ENCODE measurements around the gene RTL10. TPM values are rescaled to one million over a fixed set of nuclear protein-coding genes. Genes with fewer than 3 reads are reported as not detected.
A peak's percentile ranks its signal among the peaks of the same experiment; 100 is the strongest.

RTL10 gene
- total and polyA plus RNA-seq, 2 of the 13 experiments (the other 11 are each of a cell fraction or from before 2014, with no cell fraction given) = 14.1 to 15.8 TPM

- TF ChIP-seq ZNF354B (CRISPR knock-in tag; IDR thresholded peaks at IDR 0.05) (no peak), ZSCAN20 (CRISPR knock-in tag; IDR thresholded peaks at IDR 0.05; ENCODE audit: borderline replicate concordance) (no peak), ZMYM3 (CRISPR knock-in tag; IDR thresholded peaks at IDR 0.05) (peak; percentile 46; the same call in 1 of the 2 replicates), SOX5 (CRISPR knock-in tag; IDR thresholded peaks at IDR 0.05; ENCODE audit: borderline replicate concordance) (peak; percentile 23; the same call in 1 of the 2 replicates), RAD51 (IDR thresholded peaks at IDR 0.05; ENCODE audit: borderline replicate concordance) (no peak), HNRNPL (IDR thresholded peaks at IDR 0.05; ENCODE audit: low read depth, low read length) (no peak), REPIN1 (CRISPR knock-in tag; IDR thresholded peaks at IDR 0.05; ENCODE audit: borderline replicate concordance, low read depth) (no peak), MNT (IDR thresholded peaks at IDR 0.05) (no peak), NFIC (IDR thresholded peaks at IDR 0.05; ENCODE audit: low read length) (no peak), FIP1L1 (IDR thresholded peaks at IDR 0.05; ENCODE audit: borderline replicate concordance, insufficient read depth, low read depth, low read length) (no peak), ASH2L (IDR thresholded peaks at IDR 0.05; ENCODE audit: insufficient read length, low read depth, low read length) (peak; percentile 26), FOSL2 (CRISPR knock-in tag; IDR thresholded peaks at IDR 0.05) (peak; percentile 86), TP53 (CRISPR knock-in tag; conservative IDR thresholded peaks at IDR 0.05) (no peak), ZFP36L2 (CRISPR knock-in tag; IDR thresholded peaks at IDR 0.05) (no peak), ZNF891 (CRISPR knock-in tag; IDR thresholded peaks at IDR 0.05) (no peak), NCOA5 (CRISPR knock-in tag; IDR thresholded peaks at IDR 0.05) (no peak), GFI1 (CRISPR knock-in tag; IDR thresholded peaks at IDR 0.05; ENCODE audit: borderline replicate concordance) (no peak), ZMAT5 (CRISPR knock-in tag; IDR thresholded peaks at IDR 0.05; ENCODE audit: borderline replicate concordance, low read depth) (no peak), ZSCAN21 (CRISPR knock-in tag; IDR thresholded peaks at IDR 0.05; ENCODE audit: borderline replicate concordance) (no peak)
- TF ChIP-seq, protein P1, sequence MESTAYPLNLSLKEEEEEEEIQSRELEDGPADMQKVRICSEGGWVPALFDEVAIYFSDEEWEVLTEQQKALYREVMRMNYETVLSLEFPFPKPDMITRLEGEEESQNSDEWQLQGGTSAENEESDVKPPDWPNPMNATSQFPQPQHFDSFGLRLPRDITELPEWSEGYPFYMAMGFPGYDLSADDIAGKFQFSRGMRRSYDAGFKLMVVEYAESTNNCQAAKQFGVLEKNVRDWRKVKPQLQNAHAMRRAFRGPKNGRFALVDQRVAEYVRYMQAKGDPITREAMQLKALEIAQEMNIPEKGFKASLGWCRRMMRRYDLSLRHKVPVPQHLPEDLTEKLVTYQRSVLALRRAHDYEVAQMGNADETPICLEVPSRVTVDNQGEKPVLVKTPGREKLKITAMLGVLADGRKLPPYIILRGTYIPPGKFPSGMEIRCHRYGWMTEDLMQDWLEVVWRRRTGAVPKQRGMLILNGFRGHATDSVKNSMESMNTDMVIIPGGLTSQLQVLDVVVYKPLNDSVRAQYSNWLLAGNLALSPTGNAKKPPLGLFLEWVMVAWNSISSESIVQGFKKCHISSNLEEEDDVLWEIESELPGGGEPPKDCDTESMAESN (CRISPR knock-in tag; conservative IDR thresholded peaks at IDR 0.05) = no peak
- TF ChIP-seq, protein P2, sequence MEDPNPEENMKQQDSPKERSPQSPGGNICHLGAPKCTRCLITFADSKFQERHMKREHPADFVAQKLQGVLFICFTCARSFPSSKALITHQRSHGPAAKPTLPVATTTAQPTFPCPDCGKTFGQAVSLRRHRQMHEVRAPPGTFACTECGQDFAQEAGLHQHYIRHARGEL (CRISPR knock-in tag; IDR thresholded peaks at IDR 0.05) = no peak
- TF ChIP-seq, protein P3, sequence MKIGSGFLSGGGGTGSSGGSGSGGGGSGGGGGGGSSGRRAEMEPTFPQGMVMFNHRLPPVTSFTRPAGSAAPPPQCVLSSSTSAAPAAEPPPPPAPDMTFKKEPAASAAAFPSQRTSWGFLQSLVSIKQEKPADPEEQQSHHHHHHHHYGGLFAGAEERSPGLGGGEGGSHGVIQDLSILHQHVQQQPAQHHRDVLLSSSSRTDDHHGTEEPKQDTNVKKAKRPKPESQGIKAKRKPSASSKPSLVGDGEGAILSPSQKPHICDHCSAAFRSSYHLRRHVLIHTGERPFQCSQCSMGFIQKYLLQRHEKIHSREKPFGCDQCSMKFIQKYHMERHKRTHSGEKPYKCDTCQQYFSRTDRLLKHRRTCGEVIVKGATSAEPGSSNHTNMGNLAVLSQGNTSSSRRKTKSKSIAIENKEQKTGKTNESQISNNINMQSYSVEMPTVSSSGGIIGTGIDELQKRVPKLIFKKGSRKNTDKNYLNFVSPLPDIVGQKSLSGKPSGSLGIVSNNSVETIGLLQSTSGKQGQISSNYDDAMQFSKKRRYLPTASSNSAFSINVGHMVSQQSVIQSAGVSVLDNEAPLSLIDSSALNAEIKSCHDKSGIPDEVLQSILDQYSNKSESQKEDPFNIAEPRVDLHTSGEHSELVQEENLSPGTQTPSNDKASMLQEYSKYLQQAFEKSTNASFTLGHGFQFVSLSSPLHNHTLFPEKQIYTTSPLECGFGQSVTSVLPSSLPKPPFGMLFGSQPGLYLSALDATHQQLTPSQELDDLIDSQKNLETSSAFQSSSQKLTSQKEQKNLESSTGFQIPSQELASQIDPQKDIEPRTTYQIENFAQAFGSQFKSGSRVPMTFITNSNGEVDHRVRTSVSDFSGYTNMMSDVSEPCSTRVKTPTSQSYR (CRISPR knock-in tag; IDR thresholded peaks at IDR 0.05; ENCODE audit: borderline replicate concordance) = no peak
- TF ChIP-seq, protein P4, sequence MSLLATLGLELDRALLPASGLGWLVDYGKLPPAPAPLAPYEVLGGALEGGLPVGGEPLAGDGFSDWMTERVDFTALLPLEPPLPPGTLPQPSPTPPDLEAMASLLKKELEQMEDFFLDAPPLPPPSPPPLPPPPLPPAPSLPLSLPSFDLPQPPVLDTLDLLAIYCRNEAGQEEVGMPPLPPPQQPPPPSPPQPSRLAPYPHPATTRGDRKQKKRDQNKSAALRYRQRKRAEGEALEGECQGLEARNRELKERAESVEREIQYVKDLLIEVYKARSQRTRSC (CRISPR knock-in tag; IDR thresholded peaks at IDR 0.05; ENCODE audit: low read depth) = no peak
These were observed 13.6 kb downstream of the RTL10 start (continued) for GRCh38 chr22:19840955-19841640.

Data from HepG2 (cell line).